PC-9 (cell line): ENCODE data around the gene BCL2L1.

Source experiments
- EZH2 ChIP-seq: fragments of 200-600 bp; sonication (generic); IDR thresholded peaks from 2 replicates; pipeline ENCODE4 v1.8.0; 2017; ENCODE audit warnings: antibody characterized with exemption, low read depth
- TF ChIP-seq, protein P1 (sequence below): fragments of 200-600 bp; sonication (generic); conservative IDR thresholded peaks from 2 replicates; pipeline ENCODE4 v1.6.1; 2017; ENCODE audit warnings: mixed run types, antibody characterized with exemption, mild to moderate bottlenecking, moderate library complexity

DNA sequence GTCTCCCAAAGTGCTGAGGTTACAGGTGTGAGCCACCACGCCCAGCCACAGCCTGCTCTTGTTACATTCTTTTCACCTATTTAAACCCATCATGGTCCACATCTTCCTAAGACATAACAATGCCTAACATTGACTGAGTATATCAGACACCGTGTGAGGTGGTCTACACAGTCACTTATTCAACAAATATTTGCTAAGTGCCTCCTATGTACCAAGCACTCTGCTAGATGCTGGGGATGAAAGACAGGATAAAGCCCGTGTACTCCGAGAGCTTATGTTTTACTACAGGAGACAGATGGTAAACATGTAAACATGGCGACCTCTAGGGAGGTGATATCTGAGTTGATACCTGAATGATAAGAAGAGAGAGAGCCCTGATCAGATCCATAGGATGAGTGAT lies 12.7 kb downstream of the BCL2L1 start:
- TF ChIP-seq, protein P1, sequence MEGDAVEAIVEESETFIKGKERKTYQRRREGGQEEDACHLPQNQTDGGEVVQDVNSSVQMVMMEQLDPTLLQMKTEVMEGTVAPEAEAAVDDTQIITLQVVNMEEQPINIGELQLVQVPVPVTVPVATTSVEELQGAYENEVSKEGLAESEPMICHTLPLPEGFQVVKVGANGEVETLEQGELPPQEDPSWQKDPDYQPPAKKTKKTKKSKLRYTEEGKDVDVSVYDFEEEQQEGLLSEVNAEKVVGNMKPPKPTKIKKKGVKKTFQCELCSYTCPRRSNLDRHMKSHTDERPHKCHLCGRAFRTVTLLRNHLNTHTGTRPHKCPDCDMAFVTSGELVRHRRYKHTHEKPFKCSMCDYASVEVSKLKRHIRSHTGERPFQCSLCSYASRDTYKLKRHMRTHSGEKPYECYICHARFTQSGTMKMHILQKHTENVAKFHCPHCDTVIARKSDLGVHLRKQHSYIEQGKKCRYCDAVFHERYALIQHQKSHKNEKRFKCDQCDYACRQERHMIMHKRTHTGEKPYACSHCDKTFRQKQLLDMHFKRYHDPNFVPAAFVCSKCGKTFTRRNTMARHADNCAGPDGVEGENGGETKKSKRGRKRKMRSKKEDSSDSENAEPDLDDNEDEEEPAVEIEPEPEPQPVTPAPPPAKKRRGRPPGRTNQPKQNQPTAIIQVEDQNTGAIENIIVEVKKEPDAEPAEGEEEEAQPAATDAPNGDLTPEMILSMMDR, result no peak
- TF ChIP-seq EZH2, result no peak
